MM.1S (cell line): ENCODE measurements around the gene SIAH1.

Experiments used
- DNase-seq: peaks from one replicate; pipeline ENCODE4 v3.0.0-alpha.2; 2015
- H2AFZ ChIP-seq: fragments of 300-600 bp; sonication (generic); 2 replicates; pipeline ENCODE4 v1.6.0; 2016; ENCODE audit warnings: antibody characterized with exemption, low read length
- H3F3A ChIP-seq: fragments of 300-600 bp; sonication (generic); 2 replicates; pipeline ENCODE4 v1.6.1; 2016; ENCODE audit warnings: mild to moderate bottlenecking, antibody characterized with exemption, low read length, moderate library complexity, mixed read lengths; ENCODE audit not compliant: insufficient read depth
- H3K27ac ChIP-seq: fragments of 300-600 bp; sonication (generic); 2 replicates; pipeline ENCODE4 v1.5.1; 2016; ENCODE audit warnings: mild to moderate bottlenecking, low read length
- H3K27me3 ChIP-seq: fragments of 300-600 bp; sonication (generic); replicated peaks from 2 replicates; pipeline ENCODE4 v1.6.0; 2016; ENCODE audit warnings: low read length; ENCODE audit not compliant: insufficient read depth
- H3K36me3 ChIP-seq: fragments of 300-600 bp; sonication (generic); replicated peaks from 2 replicates; pipeline ENCODE4 v1.6.1; 2016; ENCODE audit warnings: mild to moderate bottlenecking, low read length, mixed read lengths; ENCODE audit not compliant: insufficient read depth
- H3K4me1 ChIP-seq: fragments of 300-600 bp; sonication (generic); 2 replicates; pipeline ENCODE4 v1.6.1; 2016; ENCODE audit warnings: low read length, mixed read lengths
- H3K4me2 ChIP-seq: fragments of 300-600 bp; sonication (generic); 2 replicates; pipeline ENCODE4 v1.6.0; 2016; ENCODE audit warnings: low read depth, low read length
- H3K4me3 ChIP-seq: fragments of 300-600 bp; sonication (generic); 2 replicates; pipeline ENCODE4 v1.5.1; 2016; ENCODE audit warnings: low read length, mixed read lengths
- H3K79me2 ChIP-seq: fragments of 300-600 bp; sonication (generic); 2 replicates; pipeline ENCODE4 v1.6.1; 2016; ENCODE audit warnings: mixed run types, low read length, mixed read lengths
- H3K9ac ChIP-seq: fragments of 300-600 bp; sonication (generic); 2 replicates; pipeline ENCODE4 v1.6.1; 2016; ENCODE audit warnings: low read length, mixed read lengths
- H3K9me2 ChIP-seq: fragments of 300-600 bp; sonication (generic); replicated peaks from 2 replicates; pipeline ENCODE4 v1.6.1; 2016; ENCODE audit warnings: mild to moderate bottlenecking, low read length, mixed read lengths; ENCODE audit not compliant: insufficient read depth
- H3K9me3 ChIP-seq: fragments of 300-600 bp; sonication (generic); replicated peaks from 2 replicates; pipeline ENCODE4 v1.6.1; 2016; ENCODE audit warnings: mild to moderate bottlenecking, low read length, mixed read lengths; ENCODE audit not compliant: insufficient read depth
- H4K20me1 ChIP-seq: fragments of 300-600 bp; sonication (generic); 2 replicates; pipeline ENCODE4 v1.6.1; 2016; ENCODE audit warnings: mild to moderate bottlenecking, low read length, moderate library complexity, mixed read lengths; ENCODE audit not compliant: insufficient read depth
- CTCF ChIP-seq: fragments of 300-600 bp; sonication (generic); IDR thresholded peaks from 2 replicates; pipeline ENCODE4 v1.5.1; 2016; ENCODE audit warnings: antibody characterized with exemption, low read length, mixed read lengths
- EZH2 ChIP-seq: fragments of 300-600 bp; sonication (generic); optimal IDR thresholded peaks from 2 replicates; pipeline ENCODE3; 2017; ENCODE audit warnings: low read depth, mild to moderate bottlenecking, antibody characterized with exemption, low read length, mixed read lengths
- EZH2phosphoT487 ChIP-seq: fragments of 300-600 bp; sonication (generic); IDR thresholded peaks from 2 replicates; pipeline ENCODE4 v1.6.1; 2018; ENCODE audit warnings: antibody characterized with exemption, low read length

SIAH1 gene

GRCh38 chr16:48330189-48330840 is 54.9 kb downstream of the SIAH1 start:
- no peak overlapping the region for H2AFZ ChIP-seq
- no peaks in the 10 kb centered on the region for H3K79me2 ChIP-seq
- H3K4me3 ChIP-seq = no peak overlapping the region
- no peak for DNase-seq
- H3K27me3 ChIP-seq = no peaks in the 10 kb centered on the region
- H3K27ac ChIP-seq = no peak overlapping the region
- H3K9ac ChIP-seq = no peak overlapping the region
- no peaks in the 10 kb centered on the region for H3K9me3 ChIP-seq
- no peaks in the 10 kb centered on the region for H3K4me1 ChIP-seq
- H4K20me1 ChIP-seq = no peaks in the 10 kb centered on the region
- H3K9me2 ChIP-seq = no peaks in the 10 kb centered on the region
- TF ChIP-seq CTCF = no peak
- no peak for TF ChIP-seq EZH2
- TF ChIP-seq EZH2phosphoT487 = no peak
- no peaks in the 10 kb centered on the region for H3F3A ChIP-seq
- no peak overlapping the region for H3K4me2 ChIP-seq
- no peaks in the 10 kb centered on the region; the same call in 1 of the 2 replicates for H3K36me3 ChIP-seq

- no peaks in the 10 kb centered on the region for H3K27me3 ChIP-seq
- no peaks in the 10 kb centered on the region for H3K79me2 ChIP-seq
- DNase-seq = no peak
- H3K9ac ChIP-seq = no peak overlapping the region
- H3K36me3 ChIP-seq = no peaks in the 10 kb centered on the region; the same call in 1 of the 2 replicates
- H2AFZ ChIP-seq = no peak overlapping the region
- H3K9me2 ChIP-seq = no peaks in the 10 kb centered on the region
- H3K4me2 ChIP-seq = no peak overlapping the region
- H3F3A ChIP-seq = no peaks in the 10 kb centered on the region
- TF ChIP-seq CTCF (no peak), EZH2phosphoT487 (no peak), EZH2 (no peak)
- H3K9me3 ChIP-seq = no peaks in the 10 kb centered on the region
- no peaks in the 10 kb centered on the region for H3K4me1 ChIP-seq
- H4K20me1 ChIP-seq = no peaks in the 10 kb centered on the region
- H3K4me3 ChIP-seq = no peak overlapping the region
- H3K27ac ChIP-seq = no peak overlapping the region
Measured at GRCh38 chr16:48329138-48329537, 56.1 kb downstream of the SIAH1 start.

GRCh38 chr16:48326915-48327314 is 58.3 kb downstream of the SIAH1 start:
- Histone ChIP-seq H3K9me2 (no peaks in the 10 kb centered on the region), H3K79me2 (no peaks in the 10 kb centered on the region), H3K9ac (no peak overlapping the region), H3K9me3 (no peaks in the 10 kb centered on the region), H3F3A (no peaks in the 10 kb centered on the region), H3K27me3 (no peaks in the 10 kb centered on the region), H3K4me1 (no peaks in the 10 kb centered on the region), H3K27ac (no peak overlapping the region), H3K4me2 (no peak overlapping the region), H2AFZ (no peak overlapping the region), H4K20me1 (no peaks in the 10 kb centered on the region), H3K4me3 (no peak overlapping the region), H3K36me3 (no peaks in the 10 kb centered on the region)
- TF ChIP-seq EZH2phosphoT487 (no peak), EZH2 (no peak), CTCF (no peak)
- DNase-seq = no peak
